GM18508 (cell line): ENCODE data around the gene IFNAR2.

Source experiments
- ATAC-seq: cut with Tn5 transposase; IDR thresholded peaks from one replicate; pipeline ENCODE4 v1.9.1; 2021; ENCODE audit warnings: moderate number of reproducible peaks; ENCODE audit not compliant: insufficient read depth, unreplicated experiment

Gene IFNAR2

GRCh38 chr21:33229784-33230544 is at the start of gene IFNAR2:
Gene IFNAR2 (plus strand): TSS chr21:33229938. CDS start chr21:33241923, 11,985 bp downstream.
- no peak for ATAC-seq

DNA sequence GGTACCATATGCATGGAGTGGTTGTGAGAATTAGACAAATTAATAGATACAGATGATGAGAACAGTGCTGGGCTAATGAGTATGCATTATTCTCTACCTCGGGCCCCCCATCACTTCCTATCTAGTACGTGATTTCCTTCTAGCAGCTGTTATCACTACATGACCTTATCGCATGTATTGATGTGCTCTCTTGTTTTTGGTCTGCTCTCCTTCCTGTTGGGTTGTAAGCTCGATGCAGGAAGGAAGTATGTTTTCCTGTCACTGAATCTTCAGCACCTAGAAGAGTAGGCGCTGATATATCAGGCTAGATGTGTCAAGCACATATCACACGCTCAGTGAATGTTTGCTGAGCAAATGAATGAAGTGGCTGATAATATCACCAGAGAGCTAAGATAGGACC is 43.9 kb upstream of the IFNAR2 start:
- no peak for ATAC-seq

GRCh38 chr21:33187276-33187675 is 42.5 kb upstream of the IFNAR2 start:
- no peak for ATAC-seq

- ATAC-seq, result no peak
These were observed 40.5 kb upstream of the IFNAR2 start for GRCh38 chr21:33189237-33189636.

DNA sequence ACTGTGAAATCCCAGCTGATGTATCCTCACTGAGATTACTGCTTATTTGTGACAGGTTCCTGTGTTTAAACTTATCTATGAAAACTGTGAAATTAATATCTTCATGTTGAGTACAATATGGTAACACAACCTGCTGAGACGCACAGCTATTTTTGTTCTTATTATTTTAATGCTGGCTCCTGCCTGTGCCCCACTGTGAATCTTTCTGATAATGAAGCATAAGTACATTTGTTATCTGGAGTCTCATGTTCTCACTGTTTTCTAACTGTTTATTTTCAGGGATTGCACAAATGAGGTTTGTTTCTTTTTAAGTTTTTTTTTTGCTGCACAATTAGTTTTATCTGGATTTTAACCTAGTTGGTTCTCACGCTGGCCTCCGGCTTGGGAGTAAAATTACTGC is 39.9 kb upstream of the IFNAR2 start:
- no peak for ATAC-seq

DNA sequence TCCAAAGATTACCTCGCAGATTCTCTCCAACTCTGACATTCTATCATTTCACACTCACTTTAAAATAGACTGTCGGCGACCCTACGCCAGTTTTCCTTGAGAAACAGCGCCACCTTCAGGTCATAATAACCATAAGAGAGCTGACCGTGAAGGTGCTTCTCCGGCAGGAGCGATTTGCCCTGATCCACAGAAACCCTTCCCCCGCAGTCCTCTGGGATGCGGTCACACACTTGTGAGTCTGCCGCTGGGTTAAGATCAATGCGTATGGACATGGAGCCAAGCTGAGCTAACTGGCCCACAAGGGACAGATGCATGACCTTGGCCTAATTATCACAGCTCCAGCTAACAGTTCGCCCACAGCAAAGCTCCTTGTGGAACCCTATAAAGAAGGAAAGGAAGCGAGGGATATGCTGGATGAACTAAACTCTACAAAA is 32.8 kb upstream of the IFNAR2 start:
- no peak for ATAC-seq

DNA sequence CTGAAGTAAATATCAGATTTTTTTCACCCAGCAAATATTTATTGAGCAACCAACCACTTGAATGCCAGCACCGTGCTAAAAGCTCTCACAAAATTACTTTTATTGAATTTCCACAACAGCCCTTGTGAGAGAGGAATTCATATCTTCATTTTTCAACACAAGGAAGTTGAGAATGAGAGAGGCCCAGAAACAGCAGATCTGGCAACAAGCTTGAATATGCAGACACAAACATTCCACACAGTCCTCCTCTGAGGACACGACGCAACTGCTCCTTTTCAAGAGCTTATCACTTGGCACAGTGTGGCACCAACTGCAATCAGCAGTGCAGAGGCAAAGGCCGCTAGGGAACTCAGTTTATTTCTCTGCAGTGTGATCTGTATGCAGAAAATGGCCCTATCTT is 32.2 kb upstream of the IFNAR2 start:
- ATAC-seq, result no peak

DNA sequence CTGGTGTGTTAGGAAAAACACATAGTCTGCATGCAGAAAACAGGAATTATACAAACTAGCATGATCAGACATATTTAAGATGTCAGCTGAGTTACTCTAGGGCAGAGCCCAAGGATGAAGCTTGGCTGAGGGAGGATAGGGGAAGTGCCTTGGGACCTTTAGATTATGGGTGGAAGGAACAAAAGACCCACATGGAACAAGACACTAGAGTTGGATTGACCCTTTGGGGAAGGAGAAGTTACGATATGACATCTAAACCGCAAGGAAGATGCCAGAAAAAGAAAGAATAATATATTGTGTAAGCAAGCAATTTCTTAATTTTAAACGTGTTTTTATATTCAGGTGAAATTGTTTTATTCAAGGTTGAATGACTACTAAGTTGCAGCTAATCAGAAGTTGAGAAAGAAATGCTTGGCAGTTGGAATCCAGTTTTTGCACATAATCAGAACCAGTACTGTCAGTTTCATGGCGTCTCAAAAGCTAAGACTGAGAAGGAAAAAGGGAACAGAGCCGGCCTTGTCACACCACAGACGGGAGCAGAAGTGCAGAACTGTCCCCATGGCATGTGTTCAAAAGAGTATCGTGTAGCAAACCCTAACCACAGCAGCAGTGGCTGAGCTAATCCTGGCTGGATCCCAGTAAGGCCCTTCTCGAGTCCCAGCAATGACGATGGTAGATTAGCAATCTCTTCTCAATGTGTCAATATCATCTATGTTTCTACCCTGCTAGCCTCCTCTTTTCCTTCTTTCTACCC is 31.2 kb upstream of the IFNAR2 start:
- ATAC-seq, result no peak

DNA sequence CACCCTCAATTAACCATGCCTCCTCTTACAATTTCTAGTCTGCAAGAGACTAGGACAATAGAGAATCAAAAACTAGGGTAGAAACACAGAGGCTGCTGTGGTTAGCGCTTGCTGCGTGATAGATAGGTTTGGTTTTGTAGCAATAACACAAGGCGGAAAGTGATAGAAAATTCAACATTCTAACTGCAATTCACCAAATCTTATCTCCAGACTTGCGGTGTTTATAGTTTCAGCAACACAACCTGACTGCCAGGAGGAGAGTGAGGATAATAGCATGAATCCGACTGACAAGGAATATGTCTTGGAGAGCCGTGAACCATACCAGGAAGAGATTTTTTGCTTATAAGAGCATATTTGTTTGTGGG is 30.7 kb upstream of the IFNAR2 start:
- ATAC-seq, result no peak

DNA sequence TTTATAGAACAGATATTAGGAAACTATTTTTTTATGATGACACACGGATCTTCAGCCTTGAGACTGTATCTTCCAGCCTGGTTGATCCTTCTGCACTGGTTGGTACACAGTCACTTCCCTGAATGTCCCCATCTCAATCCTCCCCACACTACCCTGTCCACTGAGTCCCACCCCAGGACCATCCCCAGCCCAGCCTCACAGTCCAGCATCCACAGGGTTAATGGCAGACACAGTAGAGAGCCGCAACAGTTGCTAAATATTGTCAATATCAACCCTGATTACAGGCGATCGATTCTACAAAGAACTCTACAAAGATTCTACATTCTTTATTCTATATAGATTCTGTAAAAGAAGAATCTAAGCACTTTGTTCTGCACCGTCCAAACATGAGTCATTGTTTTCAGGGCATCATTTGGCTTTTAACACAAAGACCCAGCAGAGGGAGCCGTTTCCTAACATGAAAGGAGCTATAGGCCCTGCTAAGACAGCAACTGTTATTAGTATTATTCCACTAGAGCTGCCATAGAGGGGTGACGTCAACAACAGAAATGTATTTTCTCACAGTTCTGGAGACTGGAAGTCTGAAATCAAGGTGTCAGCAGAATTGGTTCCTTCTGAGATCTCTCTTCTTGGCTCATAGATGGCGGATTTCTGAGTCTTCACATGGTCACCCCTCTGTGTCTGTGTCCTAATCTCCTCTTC is 30.1 kb upstream of the IFNAR2 start:
- peak; percentile 66 for ATAC-seq

GRCh38 chr21:33201956-33202355 is 27.8 kb upstream of the IFNAR2 start:
- no peak for ATAC-seq

GRCh38 chr21:33202464-33203363 is 27.0 kb upstream of the IFNAR2 start:
- no peak for ATAC-seq

DNA sequence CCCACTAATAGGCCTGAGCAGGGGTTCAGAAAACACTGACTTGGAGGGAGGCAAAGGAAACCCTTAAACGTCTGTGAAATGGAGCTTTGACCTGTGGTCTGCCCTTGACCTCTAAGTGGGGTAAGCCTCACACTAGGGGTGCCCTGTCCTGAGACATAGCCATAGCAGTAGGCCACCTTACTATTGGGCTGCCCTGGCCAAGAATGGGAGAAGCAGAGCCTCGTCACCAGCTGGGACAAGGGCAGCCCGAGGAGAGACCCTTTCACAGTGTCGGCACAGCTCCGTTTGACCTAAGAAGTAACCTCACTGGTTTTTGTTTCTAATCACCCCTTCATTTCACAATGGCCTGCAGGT is 26.4 kb upstream of the IFNAR2 start:
- ATAC-seq, result no peak

DNA sequence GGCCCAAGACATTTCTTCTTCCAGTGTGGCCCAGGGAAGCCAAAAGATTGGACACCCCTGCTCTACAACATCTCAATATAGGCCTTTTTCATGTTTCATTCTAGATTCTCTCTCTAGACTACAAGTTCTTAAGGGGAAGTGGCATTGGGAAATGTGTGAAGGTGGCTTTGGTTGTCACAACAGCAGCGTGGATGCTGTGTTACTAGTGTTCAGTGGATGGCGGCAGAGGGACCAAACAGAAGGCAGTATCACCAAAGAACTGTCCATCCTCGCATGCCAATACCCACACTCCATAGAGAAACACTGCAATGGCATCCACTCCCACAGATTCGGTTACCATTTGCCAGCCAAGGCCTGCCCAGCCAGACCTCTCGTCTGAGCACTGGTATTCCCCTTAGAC is 24.3 kb upstream of the IFNAR2 start:
- no peak for ATAC-seq

DNA sequence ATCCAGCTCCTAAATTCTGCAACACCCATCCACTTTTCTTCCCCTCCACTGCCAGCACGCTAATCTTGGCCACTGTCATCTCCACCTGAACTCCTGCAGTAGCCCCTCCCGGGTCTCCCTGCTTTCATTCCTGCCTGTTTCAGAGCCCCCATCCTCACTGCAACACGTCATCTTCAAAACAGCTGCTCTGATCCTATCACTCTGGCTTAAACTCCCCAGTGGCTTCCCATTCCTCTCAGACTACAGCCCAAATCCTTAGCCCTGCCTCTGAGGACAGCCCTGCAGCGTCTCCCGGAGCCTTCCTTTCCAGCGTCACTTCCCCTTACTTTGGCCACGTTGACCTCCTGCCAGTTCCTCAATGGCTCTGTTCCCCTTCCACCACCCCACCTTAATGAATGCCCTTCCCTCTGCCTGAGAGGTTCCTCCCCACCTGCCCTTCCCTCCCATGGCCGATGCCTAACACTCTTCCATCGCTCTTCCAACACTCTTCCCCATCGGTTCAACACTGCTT is 22.9 kb upstream of the IFNAR2 start:
- ATAC-seq, result no peak

- no peak for ATAC-seq
These were observed 22.1 kb upstream of the IFNAR2 start for GRCh38 chr21:33207449-33208149.

DNA sequence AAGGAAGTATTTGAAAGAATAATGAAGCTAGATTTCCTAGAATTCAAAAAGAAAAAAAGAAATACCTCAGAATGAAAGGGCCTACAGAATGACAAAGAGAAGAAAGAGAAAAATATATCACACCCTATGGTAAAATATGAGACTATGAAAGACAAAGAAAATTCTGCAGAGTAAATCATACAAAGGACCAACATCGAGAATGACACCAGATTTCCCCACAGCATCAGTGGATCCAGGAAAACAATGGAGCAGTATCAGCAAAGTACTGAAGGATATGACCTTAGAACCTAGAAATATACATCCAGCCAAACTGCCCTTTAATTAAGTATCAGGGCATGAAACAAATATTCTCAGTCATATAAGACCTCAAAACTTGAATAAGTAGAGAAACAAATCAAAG is 21.2 kb upstream of the IFNAR2 start:
- ATAC-seq, result no peak

DNA sequence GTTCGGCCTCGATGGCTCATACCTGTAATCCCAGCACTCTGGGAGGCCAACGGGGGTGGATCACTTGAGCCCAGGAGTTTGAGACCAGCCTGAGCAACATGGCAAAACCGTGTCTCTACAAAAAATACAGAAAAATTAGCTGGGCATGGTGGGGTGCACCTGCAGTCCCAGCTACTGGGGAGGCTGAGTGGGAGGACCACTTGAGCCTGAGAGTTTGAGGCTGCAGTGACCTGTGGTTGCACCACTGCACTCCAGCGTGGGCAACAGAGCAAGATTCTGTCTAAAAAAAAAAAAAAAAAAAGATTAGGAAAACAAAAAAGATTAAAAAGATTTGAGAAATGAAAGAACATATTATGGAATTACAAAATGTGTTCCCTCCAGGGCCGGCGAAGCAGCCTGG is 18.4 kb upstream of the IFNAR2 start:
- ATAC-seq, result no peak

GRCh38 chr21:33211732-33212131 is 18.0 kb upstream of the IFNAR2 start:
- ATAC-seq, result no peak
